Cardiac muscle cell (in vitro differentiated cells and primary cell): ENCODE results near the gene ZNF525. TPM values are rescaled to one million over a fixed set of nuclear protein-coding genes. Genes with fewer than 3 reads are reported as not detected.

Source experiments
- DNase-seq, 2 donors: peaks; one replicate each; pipeline versions ENCODE4 v3.0.0 to v3.0.0-alpha.2; 2010 to 2017; ENCODE audit warnings: low read depth in 1 of 2, low spot score in 1 of 2
- H3K27ac ChIP-seq: fragments of 200-600 bp; sonication (generic); 2 replicates; pipeline ENCODE4 v1.5.1; 2016
- H3K27me3 ChIP-seq: fragments of 200-600 bp; sonication (generic); 2 replicates; pipeline ENCODE4 v1.6.0; 2016; ENCODE audit warnings: control low read depth
- H3K36me3 ChIP-seq: fragments of 200-600 bp; sonication (generic); 2 replicates; pipeline ENCODE4 v1.5.1; 2016; ENCODE audit warnings: control low read depth
- H3K4me1 ChIP-seq: fragments of 200-600 bp; sonication (generic); 2 replicates; pipeline ENCODE4 v1.8.1; 2017; ENCODE audit warnings: low read depth, mild to moderate bottlenecking, mixed run types
- H3K4me3 ChIP-seq: fragments of 200-600 bp; sonication (generic); 2 replicates; pipeline ENCODE4 v1.5.1; 2016; ENCODE audit warnings: mild to moderate bottlenecking
- H3K9me3 ChIP-seq: fragments of 200-600 bp; sonication (generic); 2 replicates; pipeline ENCODE4 v1.5.1; 2017; ENCODE audit warnings: low read depth, mild to moderate bottlenecking, control low read depth
- CTCF ChIP-seq: IDR thresholded peaks from 2 replicates; pipeline ENCODE4 v1.5.1; 2012; ENCODE audit warnings: low read depth, mild to moderate bottlenecking, low read length
- polyA plus RNA-seq: library from polyadenylated mRNA; unstranded; fragments of >200 nt; fragmentation: Nextera tagmentation; extraction: Ambion mirVana; gene quantifications from 2 replicates; pipeline ENCODE4 v1.2.1, GENCODE V29; 2016
- total RNA-seq: library from RNA; depleted of rRNA; stranded (reverse); fragments of >200 nt; gene quantifications from 2 replicates; pipeline ENCODE4 v1.2.3, GENCODE V29; 2016

The ZNF525 gene
- total and polyA plus RNA-seq, 2 experiments from 2014 or later = 3.9 to 7.1 TPM

GRCh38 chr19:53374743-53375142, 9.2 kb downstream of the ZNF525 start:
- Histone ChIP-seq H3K4me1 (no peaks in the 10 kb centered on the region), H3K36me3 (no peaks in the 10 kb centered on the region), H3K27ac (no peak overlapping the region), H3K27me3 (no peaks in the 10 kb centered on the region), H3K9me3 (no peaks in the 10 kb centered on the region), H3K4me3 (no peak overlapping the region)
- no peak for TF ChIP-seq CTCF
- no peak for DNase-seq

GRCh38 chr19:53381376-53381775, 15.9 kb downstream of the ZNF525 start:
- no peak for TF ChIP-seq CTCF
- Histone ChIP-seq H3K4me1 (no peaks in the 10 kb centered on the region), H3K27ac (no peak overlapping the region), H3K27me3 (no peaks in the 10 kb centered on the region), H3K9me3 (no peaks in the 10 kb centered on the region), H3K36me3 (peaks cover 8% of the 10 kb centered on the region), H3K4me3 (no peak overlapping the region)
- no peak for DNase-seq

DNA sequence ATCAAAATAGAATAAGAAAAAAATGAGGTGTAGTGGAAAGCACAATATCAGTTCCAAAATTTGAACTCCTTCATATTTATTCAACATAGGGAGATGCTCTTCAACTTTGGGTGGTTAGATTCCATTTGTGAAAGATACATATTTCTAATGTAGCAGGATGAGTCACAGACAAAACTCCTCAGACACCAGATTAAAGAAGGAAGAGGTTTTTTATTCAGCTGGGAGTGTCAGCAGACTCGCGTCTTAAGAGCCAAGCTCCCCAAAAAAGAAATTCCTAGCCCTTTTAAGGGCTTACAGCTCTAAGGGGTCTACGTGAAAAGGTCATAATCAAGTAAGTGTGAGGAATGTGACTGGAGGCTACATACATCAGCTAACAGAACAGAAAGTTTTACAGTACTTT, 22.7 kb downstream of the ZNF525 start:
- H3K4me1 ChIP-seq = no peaks in the 10 kb centered on the region
- H3K27ac ChIP-seq = no peak overlapping the region
- no peak overlapping the region for H3K4me3 ChIP-seq
- no peak for TF ChIP-seq CTCF
- DNase-seq = no peak
- no peaks in the 10 kb centered on the region for H3K9me3 ChIP-seq
- H3K36me3 ChIP-seq = no peaks in the 10 kb centered on the region
- H3K27me3 ChIP-seq = no peaks in the 10 kb centered on the region

DNA sequence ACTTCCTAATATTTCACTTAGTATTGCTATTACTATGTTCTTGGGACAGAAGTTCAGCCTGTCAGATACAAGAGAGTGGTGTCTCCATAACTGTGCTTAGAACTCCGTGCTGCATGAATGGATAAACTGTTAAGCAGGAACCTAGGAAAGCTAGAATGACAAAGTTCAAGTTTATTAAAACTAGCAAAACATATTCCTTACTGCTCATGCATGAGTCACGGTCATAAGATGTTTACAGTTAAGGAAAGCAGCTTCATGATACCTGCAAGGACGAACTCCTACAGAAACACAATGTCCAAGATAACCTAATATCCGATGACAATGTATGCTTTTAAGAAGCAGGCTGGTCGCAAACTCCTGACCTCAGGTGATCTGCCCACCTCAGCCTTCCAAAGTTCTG, 23.4 kb downstream of the ZNF525 start:
- H3K27ac ChIP-seq = no peak overlapping the region
- TF ChIP-seq CTCF = no peak
- no peak for DNase-seq

GRCh38 chr19:53389571-53389970, 24.1 kb downstream of the ZNF525 start:
- H3K27ac ChIP-seq = no peak overlapping the region
- no peak overlapping the region for H3K4me3 ChIP-seq
- no peaks in the 10 kb centered on the region for H3K4me1 ChIP-seq
- H3K36me3 ChIP-seq = no peaks in the 10 kb centered on the region
- DNase-seq = no peak
- no peaks in the 10 kb centered on the region for H3K9me3 ChIP-seq
- no peaks in the 10 kb centered on the region for H3K27me3 ChIP-seq
- no peak for TF ChIP-seq CTCF

More for the DNA sequence above, 23.4 kb downstream of the ZNF525 start:
- Histone ChIP-seq H3K4me3 (no peak overlapping the region), H3K9me3 (no peaks in the 10 kb centered on the region), H3K27me3 (no peaks in the 10 kb centered on the region), H3K36me3 (no peaks in the 10 kb centered on the region), H3K4me1 (no peaks in the 10 kb centered on the region)

DNA sequence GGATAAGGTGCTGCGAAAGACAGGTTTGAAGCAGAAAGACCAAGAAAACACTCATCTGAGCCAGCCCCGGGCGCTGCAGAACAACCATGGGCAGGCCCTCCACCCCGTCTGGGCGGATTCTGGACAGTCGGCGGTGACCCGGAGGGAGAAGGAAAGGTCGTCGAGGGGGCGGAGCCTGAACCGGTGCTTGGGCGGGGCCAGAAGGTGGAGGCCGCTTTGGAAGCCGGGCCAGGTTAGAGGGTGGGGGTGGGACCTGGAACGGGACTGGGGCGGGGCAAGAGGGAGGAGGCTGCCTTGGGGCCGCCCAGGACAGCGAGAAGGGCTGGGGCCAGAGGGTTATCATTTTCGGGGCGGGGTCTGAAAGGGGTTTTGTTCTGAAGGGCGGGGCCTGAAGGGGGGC, 24.5 kb downstream of the ZNF525 start:
- Histone ChIP-seq H3K27me3 (no peaks in the 10 kb centered on the region), H3K4me3 (no peak overlapping the region), H3K36me3 (no peaks in the 10 kb centered on the region), H3K27ac (no peak overlapping the region), H3K9me3 (no peaks in the 10 kb centered on the region), H3K4me1 (no peaks in the 10 kb centered on the region)
- no peak for DNase-seq
- no peak for TF ChIP-seq CTCF
